ENCODE data around the gene SLC23A3.

Gene SLC23A3

DNA sequence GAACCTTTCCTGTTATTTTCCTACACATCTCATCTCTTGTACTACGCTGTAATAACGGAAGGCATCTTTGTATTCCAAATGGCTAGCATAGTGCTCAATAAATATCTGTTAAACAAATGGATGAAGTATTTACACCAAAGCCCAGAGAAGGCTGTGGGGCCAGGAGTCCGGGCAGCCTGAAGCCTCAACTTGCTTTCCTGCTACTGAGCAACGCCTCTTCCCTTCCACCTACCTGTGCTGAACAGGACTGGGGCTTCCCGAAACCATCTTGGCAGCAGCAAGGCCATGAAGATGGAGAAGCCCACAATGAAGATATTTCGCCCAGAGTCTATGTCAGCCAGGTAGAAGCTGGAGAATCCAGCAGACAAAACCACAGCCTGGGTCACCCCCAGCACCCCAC, 6.7 kb downstream of the SLC23A3 start:
- no peak for TF ChIP-seq CTCF (IDR thresholded peaks at IDR 0.05; ENCODE audit: insufficient read depth, low read depth, low read length, missing control alignments)
- no peak overlapping the region for H3K4me3 ChIP-seq (ENCODE audit: low read length)
- DNase-seq (ENCODE audit: low read depth), result no peak

DNA sequence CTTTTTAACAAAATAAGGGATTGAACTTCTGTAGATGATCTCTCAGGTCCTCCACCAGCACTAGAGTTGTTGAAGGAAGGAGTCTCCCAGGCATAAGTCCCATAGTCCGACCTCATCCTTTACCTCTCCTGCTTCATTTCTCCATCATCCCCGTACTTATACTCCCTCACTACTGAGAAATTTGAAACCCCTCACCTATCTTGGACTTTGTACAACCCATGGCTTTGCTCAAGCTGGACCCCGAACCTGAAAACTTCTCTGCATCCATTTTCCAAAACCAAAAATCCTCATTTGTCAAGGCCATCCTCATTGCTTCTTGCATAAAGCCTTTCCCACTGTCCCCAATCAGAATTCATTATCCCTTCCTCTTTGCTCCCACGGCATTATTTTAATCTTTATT, 8.7 kb downstream of the SLC23A3 start:
- peak overlapping the region; percentile 65 for H3K4me3 ChIP-seq (ENCODE audit: low read length)
- no peak for DNase-seq (ENCODE audit: low read depth)
- no peak for TF ChIP-seq CTCF (IDR thresholded peaks at IDR 0.05; ENCODE audit: insufficient read depth, low read depth, low read length, missing control alignments)

DNA sequence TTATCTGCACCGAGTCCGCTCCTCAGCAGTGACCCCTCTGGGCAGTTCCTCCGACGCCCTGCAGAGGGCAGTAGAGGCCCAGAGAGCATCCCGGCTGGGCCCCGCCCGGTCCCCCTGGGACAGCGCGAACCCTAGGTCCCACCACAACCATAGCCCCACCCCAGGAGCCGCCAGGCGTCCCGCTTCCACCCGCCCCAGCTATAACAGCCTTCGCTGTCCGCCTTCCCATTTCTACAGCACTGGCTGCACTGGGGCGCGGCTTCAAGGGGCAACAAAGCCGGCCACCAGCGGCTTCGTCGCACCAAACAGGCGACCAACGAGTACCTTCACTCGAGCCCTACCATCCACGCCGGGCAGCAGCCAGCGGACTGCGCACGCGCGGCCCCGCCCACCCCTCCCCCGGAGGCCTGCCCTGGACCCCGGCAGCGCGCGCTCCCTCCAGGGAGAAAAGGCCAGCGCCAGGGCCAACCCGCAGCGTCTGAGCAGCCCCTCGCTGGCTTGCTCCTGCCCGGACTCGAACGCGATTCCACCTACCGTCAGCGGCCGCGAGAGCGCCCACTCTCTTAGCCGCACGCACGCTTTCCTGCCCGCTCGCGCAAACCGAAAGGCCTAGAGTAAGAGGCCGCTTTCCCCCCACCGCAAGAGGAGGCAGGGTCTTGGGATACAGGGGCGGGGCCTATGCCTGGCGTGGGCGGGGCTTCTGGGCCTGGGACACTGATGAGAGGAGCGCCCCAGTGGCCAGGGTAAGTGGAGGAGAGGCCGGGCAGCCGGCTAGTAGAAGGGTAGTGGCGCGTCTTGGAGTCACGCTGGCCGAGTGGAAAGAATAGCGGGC, 9.4 kb downstream of the SLC23A3 start, which contains the start of gene NHEJ1:
TSS of gene NHEJ1 (minus strand) at position 630 of the 832 bp plus-strand sequence. CDS start 2,453 bp downstream, outside the sequence.
- TF ChIP-seq CTCF (IDR thresholded peaks at IDR 0.05; ENCODE audit: insufficient read depth, low read depth, low read length, missing control alignments), result peak; percentile 95
- peak within 1 kb of the TSS; percentile 65 for H3K4me3 ChIP-seq (ENCODE audit: low read length)
- DNase-seq (ENCODE audit: low read depth), result peak; percentile 90

DNA sequence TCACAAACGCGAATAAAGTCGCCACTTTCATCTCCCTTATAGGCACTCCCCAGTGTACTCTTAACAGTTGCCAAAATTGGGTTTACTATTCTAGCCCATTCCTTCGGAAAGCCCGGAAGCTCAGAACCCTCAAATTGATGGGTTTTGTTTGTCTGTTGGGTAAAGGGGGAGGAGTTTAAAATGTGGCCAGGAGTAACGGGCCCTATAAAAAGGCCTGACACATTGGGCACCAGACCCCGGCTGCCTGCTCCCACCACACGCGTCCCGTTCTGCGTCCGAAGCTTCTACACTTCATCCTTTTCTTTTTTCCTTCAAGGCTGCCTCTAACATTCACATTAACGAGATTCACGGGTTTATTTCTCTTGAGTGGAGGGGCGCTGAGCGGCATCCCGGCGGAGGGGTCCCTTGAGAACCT, 10.1 kb downstream of the SLC23A3 start:
- DNase-seq (ENCODE audit: low read depth), result no peak
- TF ChIP-seq CTCF (IDR thresholded peaks at IDR 0.05; ENCODE audit: insufficient read depth, low read depth, low read length, missing control alignments), result no peak
- H3K4me3 ChIP-seq (ENCODE audit: low read length), result peak overlapping the region; percentile 65

DNA sequence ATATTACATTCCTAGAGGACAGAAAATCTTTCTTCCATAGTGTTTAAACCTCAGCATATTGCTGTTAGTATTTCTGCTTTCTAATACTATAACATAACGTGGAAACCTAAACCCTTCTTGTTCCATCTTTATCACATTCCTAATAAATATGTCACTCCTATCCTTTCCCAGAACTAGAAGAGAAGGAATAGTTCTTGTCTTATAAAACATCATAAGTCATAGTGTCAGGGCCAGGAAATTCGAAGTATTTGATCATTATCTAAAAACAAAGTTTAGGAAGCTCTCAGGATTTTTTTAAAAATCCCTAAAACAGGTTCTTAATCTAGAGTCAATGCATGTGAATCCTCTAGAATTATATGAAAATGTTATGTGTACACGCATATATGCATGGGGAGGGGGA, 11.2 kb downstream of the SLC23A3 start:
- TF ChIP-seq CTCF (IDR thresholded peaks at IDR 0.05; ENCODE audit: insufficient read depth, low read depth, low read length, missing control alignments), result no peak
- no peak for DNase-seq (ENCODE audit: low read depth)
- no peak overlapping the region for H3K4me3 ChIP-seq (ENCODE audit: low read length)

- no peak for DNase-seq (ENCODE audit: low read depth)
- no peak for TF ChIP-seq CTCF (IDR thresholded peaks at IDR 0.05; ENCODE audit: insufficient read depth, low read depth, low read length, missing control alignments)
- no peak overlapping the region for H3K4me3 ChIP-seq (ENCODE audit: low read length)
Measured at GRCh38 chr2:219158025-219158424, 11.8 kb downstream of the SLC23A3 start.

DNA sequence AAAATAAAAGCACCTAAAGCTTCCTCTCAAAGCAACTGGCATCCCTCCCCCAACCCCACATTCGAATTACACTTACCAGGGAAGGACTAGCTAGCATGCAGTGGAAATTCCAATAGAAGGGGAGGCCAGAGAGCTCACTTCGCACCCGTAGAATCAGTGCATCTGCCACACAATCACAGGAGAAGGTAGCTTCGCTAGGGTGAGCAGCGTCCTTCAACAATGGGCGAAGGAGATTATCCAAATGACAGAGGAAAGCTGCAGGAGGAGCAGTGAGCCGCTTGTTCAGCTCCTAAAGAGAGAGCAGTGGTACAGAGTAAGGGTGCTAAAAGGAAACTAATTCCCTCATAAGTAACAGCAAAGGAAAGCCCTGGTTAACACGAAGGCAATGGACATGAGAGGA, 12.4 kb downstream of the SLC23A3 start:
- H3K4me3 ChIP-seq (ENCODE audit: low read length), result no peak overlapping the region
- no peak for DNase-seq (ENCODE audit: low read depth)
- TF ChIP-seq CTCF (IDR thresholded peaks at IDR 0.05; ENCODE audit: insufficient read depth, low read depth, low read length, missing control alignments), result no peak
